MM.1S (cell line): ENCODE measurements around the gene HELZ.

Source experiments
- EZH2phosphoT487 ChIP-seq: fragments of 300-600 bp; sonication (generic); IDR thresholded peaks from 2 replicates; pipeline ENCODE4 v1.6.1; 2018; ENCODE audit warnings: antibody characterized with exemption, low read length
- TF ChIP-seq, protein P1 (sequence below): fragments of 300-600 bp; sonication (generic); IDR thresholded peaks from 2 replicates; pipeline ENCODE4 v1.5.1; 2016; ENCODE audit warnings: antibody characterized with exemption, low read length, mixed read lengths

DNA sequence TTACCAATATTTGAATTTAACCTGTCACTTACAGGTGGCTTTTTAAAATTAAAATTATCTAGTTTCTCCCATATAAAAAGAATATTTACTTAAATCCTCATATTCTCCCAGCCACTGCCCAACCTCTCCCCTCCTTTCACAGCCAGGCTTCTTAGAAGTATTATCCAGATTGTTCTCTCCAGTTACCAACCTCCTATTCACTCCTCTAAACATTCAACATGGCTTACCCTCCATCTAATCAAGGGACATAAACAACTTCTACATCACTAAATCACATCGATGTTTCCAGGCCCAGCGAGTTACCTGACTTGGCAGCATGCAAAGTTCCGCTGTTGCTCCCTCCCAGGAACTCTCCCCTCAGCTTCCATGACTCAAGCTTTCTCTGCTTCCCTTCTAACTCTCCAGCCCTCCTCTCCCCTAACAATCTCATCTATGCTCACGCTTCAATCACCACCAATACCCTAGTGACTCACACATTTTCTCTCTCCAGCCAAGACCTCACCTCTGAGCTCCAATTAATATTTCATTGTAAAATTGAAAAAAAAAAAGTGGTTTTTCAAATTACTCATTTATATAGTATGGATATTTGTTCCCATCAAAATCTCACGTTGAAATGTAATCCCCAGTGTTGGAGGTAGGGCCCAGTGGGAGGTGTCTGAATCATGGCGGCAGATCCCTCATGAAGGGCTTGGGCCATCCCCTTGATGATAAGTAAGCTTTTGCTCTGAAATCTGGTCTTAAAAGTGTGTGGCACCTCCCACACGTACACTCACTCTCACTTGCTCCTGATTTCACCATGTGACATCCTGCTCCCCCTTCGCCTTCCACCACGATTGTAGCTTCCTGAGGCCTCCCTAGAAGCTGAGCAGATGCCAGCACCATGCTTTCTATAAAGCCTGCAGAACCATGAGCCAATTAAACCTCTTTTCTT, 88.5 kb downstream of the HELZ start:
- TF ChIP-seq, protein P1, sequence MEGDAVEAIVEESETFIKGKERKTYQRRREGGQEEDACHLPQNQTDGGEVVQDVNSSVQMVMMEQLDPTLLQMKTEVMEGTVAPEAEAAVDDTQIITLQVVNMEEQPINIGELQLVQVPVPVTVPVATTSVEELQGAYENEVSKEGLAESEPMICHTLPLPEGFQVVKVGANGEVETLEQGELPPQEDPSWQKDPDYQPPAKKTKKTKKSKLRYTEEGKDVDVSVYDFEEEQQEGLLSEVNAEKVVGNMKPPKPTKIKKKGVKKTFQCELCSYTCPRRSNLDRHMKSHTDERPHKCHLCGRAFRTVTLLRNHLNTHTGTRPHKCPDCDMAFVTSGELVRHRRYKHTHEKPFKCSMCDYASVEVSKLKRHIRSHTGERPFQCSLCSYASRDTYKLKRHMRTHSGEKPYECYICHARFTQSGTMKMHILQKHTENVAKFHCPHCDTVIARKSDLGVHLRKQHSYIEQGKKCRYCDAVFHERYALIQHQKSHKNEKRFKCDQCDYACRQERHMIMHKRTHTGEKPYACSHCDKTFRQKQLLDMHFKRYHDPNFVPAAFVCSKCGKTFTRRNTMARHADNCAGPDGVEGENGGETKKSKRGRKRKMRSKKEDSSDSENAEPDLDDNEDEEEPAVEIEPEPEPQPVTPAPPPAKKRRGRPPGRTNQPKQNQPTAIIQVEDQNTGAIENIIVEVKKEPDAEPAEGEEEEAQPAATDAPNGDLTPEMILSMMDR: no peak
- no peak for TF ChIP-seq EZH2phosphoT487
